NCI-H1092 treated with DMSO at 0.1 percent for 48 hours (cell line): Measurements from ENCODE around the gene C7.
"Not testable (repeated sequence)": the region's sequence is repeated elsewhere in the genome, so short reads cannot be mapped to it uniquely, and the experiment has no call there.

ENCODE experiments used
- DNase-seq: peaks from one replicate; lab custom pipeline; 2025; lab: John Stamatoyannopoulos, UW

The C7 gene

DNA sequence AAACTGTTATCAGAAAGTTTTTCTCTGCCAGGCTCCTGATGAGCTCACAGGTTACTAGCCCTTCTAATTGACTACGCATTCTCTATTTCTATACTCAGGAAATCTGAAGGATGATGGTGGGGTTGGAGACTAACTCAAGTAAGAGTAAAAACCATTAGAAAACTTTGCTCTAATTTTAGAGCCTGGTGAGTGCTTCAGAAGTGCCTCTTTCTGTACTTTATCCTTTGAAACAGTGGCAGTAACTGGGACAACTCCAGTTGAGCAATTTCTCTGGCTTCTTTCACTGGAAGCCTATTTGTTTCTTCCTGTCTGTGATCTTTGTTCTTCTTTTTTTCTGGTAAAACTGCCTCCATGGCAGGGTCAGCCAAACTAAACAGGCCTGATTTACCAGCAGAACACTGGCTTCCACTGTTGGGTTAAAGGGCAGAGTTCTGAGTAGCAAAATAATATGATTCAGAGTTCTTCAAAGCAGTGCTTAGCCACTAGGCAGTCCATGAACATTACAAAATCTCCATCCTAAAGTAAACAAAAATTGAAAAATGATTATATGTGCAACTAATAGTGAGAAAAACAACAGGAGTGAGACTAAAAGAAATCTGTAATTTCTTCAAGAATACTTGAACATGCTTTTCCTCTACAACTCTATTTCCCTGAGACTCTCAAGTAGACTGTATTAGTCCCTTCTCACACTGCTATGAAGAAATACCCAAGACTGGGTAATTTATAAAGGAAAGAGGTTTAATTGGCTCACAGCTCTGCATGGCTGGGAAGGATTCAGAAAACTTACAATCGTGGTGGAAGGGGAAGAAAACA lies 82.1 kb downstream of the C7 start:
- no peak for DNase-seq

DNA sequence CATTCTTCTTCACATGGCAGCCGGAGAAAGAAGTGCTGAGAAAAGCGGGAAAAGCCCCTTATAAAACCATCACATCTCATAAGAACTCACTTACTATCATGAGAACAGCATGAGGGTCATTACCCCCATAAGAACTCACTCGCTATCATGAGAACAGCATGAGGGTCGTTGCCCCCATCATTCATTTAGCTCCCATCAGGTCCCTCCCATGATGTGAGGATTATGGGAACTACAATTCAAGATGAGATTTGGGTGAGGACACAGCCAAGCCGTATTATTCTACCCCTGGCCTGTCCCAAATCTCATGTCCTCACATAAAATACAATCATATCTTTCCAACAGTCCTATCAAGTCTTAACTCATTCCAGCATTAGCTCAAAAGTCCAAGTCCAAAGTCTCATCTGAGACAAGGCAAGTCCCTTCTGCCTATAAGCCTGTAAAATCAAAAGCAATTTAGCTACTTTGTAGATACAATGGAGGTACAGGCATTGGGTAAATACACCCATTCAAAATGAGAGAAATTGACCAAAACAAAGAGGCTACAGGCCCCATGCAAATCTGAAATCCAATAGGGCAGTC lies 82.8 kb downstream of the C7 start:
- DNase-seq, result no peak

DNA sequence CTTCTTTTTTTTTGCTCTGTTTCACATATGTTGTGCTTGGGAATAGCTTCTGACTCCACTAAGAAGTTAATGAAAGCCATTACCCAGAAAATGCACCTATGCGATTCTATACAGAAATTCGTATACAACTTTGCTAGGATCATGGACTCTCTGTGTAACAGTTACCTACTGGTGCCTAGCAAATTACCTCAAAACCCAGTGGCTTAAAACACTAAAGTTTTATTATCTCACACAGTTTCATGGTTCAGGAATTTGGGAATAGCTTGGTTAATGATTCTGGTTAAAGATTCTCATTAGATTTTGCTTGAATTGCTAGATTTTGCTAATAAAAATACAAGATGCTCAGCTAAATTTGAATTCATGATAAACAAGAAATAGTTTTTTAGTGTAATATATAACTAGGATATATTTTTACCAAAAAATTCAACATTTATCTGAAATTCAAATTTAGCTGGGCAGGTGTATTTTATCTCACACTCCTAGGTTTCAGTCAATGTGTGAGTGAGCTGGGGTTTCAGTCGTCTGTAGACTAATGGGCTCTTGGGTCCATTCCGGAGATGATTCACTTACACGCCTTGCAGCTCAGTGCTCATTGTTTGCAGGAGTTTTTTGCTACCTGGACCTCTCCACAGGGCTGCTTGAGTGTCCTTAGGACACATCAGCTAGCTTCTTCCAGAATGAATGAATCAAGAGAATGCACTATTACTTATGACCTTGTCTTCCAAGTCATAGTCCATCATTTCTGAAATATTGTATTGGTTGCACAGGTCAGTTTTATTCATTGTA lies 86.7 kb downstream of the C7 start:
- DNase-seq, result no peak

DNA sequence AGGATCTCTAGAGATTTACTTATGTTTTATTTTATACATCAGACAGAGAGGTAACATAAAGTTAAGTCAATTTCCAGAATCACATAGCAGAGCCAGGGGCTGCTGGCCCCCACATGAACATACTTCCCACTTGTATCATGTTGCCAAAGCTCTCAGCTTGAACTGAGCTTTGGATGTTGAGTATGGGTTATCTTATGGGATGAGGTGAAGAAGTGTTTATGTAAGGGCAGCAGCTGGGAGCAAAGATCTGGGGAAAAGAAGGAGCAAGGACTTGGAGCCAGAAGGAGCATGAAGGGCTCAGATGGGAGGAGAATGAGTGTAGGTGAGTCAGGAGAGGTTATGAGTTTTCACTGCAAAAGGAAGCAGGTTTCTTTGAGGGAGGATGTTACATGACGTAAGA lies 89.8 kb downstream of the C7 start:
- no peak for DNase-seq

DNA sequence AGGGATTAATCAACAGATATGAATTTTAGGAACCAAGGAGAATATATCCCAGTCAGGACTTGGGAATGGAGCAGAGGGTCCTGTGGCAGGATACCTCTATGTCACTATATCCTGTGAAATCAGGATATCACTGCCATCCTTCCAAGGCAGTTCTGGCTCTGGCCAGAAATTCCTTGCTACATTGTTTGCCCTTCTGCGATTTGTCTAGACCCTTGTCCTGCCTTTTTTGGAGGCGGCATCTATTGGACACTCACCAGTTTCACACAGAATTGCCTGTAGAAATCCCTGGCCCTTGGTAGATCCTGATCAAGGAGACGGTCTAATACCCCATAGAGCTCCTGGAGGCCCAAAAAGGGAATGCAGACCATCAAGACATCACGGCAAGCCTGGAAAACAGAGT lies 90.7 kb downstream of the C7 start:
- no peak for DNase-seq

DNA sequence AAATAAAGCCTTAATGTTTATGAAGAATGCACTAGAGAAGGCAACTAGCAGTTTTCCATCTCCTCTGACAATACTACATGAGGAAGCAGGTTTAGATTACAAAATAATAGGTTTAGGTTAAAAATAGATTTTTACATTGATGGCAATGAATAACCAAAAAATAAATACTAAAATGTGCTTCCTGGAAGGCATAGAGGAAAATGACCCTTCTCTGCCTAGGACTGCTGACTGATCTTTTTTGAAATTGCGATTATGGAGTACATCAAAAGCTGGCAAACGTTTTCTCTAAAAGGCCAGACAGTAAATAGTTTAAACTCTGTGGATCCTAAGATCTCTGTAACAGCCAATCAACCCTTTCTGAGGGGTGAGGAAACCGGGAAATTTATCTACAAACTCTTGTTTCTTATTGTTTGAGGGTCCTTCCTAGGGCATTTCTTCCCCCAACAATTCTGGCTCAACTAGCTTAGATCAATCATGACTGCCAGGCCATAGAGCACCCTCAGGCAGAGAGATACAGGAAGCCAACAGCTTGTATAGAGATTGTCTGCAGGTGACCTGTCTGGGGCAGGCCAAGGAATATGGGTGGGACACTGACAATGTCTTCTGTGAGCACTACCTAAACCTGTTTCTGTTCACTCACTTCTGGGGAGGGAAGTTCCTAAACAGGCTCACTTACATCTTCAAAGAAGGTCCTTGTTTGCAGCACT lies 94.5 kb downstream of the C7 start:
- no peak for DNase-seq

DNA sequence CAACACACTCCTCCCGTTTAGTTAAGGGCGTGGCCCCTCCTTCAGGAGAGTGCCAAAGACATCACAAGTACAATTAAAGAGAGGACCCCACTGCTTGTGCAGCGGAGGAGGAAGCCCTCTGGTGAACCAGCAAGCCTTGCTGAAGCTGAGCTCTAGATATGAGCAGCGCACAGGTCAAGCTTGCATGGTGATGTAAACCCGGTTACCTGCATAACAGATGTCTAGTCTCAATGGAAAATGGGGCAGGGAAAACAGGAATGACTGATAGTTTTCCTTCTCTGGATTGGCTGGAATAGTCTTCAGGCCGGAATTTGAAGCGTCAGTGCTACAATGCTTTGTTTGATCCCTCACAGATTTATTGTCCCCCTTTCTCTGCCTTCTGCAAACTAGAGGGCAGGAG lies 95.6 kb downstream of the C7 start:
- no peak for DNase-seq

DNA sequence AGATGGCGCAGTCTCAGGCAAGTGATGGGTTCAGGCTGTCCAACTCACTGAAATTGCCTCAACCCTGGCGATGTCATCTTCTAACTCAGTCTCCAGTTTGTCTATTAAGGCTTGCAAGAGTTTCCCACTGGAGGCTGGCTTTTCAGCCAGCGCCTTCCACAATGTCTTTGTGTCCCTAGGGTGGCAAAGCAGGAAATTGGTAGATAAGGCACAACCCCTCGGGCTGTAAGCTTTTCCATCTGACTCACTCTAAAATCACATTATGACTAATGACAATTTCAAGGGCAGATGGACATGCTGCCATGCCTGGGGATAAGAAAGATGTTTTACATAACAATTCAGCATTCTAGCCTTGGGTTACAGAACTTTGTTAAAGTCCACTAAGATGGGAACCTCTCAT lies 99.9 kb downstream of the C7 start:
- DNase-seq, result no peak

DNA sequence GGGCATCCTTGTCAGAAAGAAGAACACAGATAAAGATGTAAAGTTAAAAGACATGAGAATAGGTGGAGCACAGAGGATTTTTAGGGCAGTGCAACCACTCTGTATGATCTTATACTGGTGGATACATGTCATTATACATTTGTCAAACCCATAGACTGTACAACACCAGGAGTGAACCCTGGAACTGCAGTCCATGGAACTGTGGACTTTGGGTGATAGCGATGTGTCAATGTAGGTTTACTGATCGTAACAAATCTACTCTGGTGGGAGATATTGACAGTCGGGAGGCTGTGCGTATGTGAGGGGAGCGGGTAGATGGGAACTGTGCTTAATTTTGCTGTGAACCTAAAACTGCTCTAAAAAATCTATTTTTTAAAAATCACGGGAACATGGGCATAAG lies 101.3 kb downstream of the C7 start:
- DNase-seq, result no peak

DNA sequence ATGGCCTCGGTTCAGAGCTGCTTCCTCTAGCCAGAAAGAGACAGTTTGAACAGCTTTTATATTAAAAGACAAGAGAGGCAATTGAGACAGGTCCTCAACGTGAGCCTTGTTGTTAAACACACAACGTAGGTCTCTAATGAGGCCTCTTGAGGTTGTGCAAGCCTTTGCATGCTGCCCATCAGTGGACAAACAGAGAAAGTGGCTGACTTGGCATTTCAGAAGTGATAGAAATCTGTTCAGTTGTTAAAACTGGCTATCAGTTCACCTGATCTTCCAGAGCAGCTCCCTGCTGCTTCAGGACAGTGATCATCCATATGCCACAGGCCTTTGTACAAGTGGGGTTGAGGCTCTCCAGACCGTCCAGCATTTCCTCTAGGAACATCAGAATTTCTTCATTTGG lies 103.0 kb downstream of the C7 start:
- DNase-seq, result no peak

DNA sequence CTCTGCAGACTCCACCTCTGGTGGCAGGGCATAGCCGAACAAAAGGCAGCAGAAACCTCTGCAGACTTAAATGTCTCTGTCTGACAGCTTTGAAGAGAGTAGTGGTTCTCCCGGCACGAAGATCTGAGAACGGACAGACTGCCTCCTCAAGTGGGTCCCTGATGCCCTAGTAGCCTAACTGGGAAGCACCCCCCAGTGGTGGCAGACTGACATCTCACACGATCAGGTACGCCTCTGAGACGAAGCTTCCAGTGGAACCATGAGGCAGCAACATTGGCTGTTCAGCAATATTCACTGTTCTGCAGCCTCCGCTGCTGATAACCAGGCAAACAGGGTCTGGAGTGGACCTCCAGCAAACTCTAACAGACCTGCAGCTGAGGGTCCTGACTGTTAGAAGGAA lies 113.3 kb downstream of the C7 start:
- DNase-seq, result not testable (repeated sequence)
